MM.1S (cell line): Measurements from ENCODE around the gene COL18A1.

ENCODE experiments used
- DNase-seq: peaks from one replicate; pipeline ENCODE4 v3.0.0-alpha.2; 2015
- H2AFZ ChIP-seq: fragments of 300-600 bp; sonication (generic); 2 replicates; pipeline ENCODE4 v1.6.0; 2016; ENCODE audit warnings: antibody characterized with exemption, low read length
- H3F3A ChIP-seq: fragments of 300-600 bp; sonication (generic); 2 replicates; pipeline ENCODE4 v1.6.1; 2016; ENCODE audit warnings: mild to moderate bottlenecking, antibody characterized with exemption, low read length, moderate library complexity, mixed read lengths; ENCODE audit not compliant: insufficient read depth
- H3K27ac ChIP-seq: fragments of 300-600 bp; sonication (generic); 2 replicates; pipeline ENCODE4 v1.5.1; 2016; ENCODE audit warnings: mild to moderate bottlenecking, low read length
- H3K27me3 ChIP-seq: fragments of 300-600 bp; sonication (generic); replicated peaks from 2 replicates; pipeline ENCODE4 v1.6.0; 2016; ENCODE audit warnings: low read length; ENCODE audit not compliant: insufficient read depth
- H3K36me3 ChIP-seq: fragments of 300-600 bp; sonication (generic); replicated peaks from 2 replicates; pipeline ENCODE4 v1.6.1; 2016; ENCODE audit warnings: mild to moderate bottlenecking, low read length, mixed read lengths; ENCODE audit not compliant: insufficient read depth
- H3K4me1 ChIP-seq: fragments of 300-600 bp; sonication (generic); 2 replicates; pipeline ENCODE4 v1.6.1; 2016; ENCODE audit warnings: low read length, mixed read lengths
- H3K4me2 ChIP-seq: fragments of 300-600 bp; sonication (generic); 2 replicates; pipeline ENCODE4 v1.6.0; 2016; ENCODE audit warnings: low read depth, low read length
- H3K4me3 ChIP-seq: fragments of 300-600 bp; sonication (generic); 2 replicates; pipeline ENCODE4 v1.5.1; 2016; ENCODE audit warnings: low read length, mixed read lengths
- H3K79me2 ChIP-seq: fragments of 300-600 bp; sonication (generic); 2 replicates; pipeline ENCODE4 v1.6.1; 2016; ENCODE audit warnings: mixed run types, low read length, mixed read lengths
- H3K9ac ChIP-seq: fragments of 300-600 bp; sonication (generic); 2 replicates; pipeline ENCODE4 v1.6.1; 2016; ENCODE audit warnings: low read length, mixed read lengths
- H3K9me2 ChIP-seq: fragments of 300-600 bp; sonication (generic); replicated peaks from 2 replicates; pipeline ENCODE4 v1.6.1; 2016; ENCODE audit warnings: mild to moderate bottlenecking, low read length, mixed read lengths; ENCODE audit not compliant: insufficient read depth
- H3K9me3 ChIP-seq: fragments of 300-600 bp; sonication (generic); replicated peaks from 2 replicates; pipeline ENCODE4 v1.6.1; 2016; ENCODE audit warnings: mild to moderate bottlenecking, low read length, mixed read lengths; ENCODE audit not compliant: insufficient read depth
- H4K20me1 ChIP-seq: fragments of 300-600 bp; sonication (generic); 2 replicates; pipeline ENCODE4 v1.6.1; 2016; ENCODE audit warnings: mild to moderate bottlenecking, low read length, moderate library complexity, mixed read lengths; ENCODE audit not compliant: insufficient read depth
- CTCF ChIP-seq: fragments of 300-600 bp; sonication (generic); IDR thresholded peaks from 2 replicates; pipeline ENCODE4 v1.5.1; 2016; ENCODE audit warnings: antibody characterized with exemption, low read length, mixed read lengths
- EZH2 ChIP-seq: fragments of 300-600 bp; sonication (generic); optimal IDR thresholded peaks from 2 replicates; pipeline ENCODE3; 2017; ENCODE audit warnings: low read depth, mild to moderate bottlenecking, antibody characterized with exemption, low read length, mixed read lengths
- EZH2phosphoT487 ChIP-seq: fragments of 300-600 bp; sonication (generic); IDR thresholded peaks from 2 replicates; pipeline ENCODE4 v1.6.1; 2018; ENCODE audit warnings: antibody characterized with exemption, low read length

COL18A1 gene

GRCh38 chr21:45491623-45492022 lies 86.7 kb downstream of the COL18A1 start:
- Histone ChIP-seq H3K27ac (no peak overlapping the region), H4K20me1 (no peaks in the 10 kb centered on the region), H3K9me2 (no peaks in the 10 kb centered on the region), H3K4me1 (no peaks in the 10 kb centered on the region), H3K4me2 (no peak overlapping the region), H3K79me2 (no peaks in the 10 kb centered on the region), H3K9me3 (no peaks in the 10 kb centered on the region), H3F3A (no peaks in the 10 kb centered on the region), H3K36me3 (no peaks in the 10 kb centered on the region), H3K4me3 (no peak overlapping the region), H2AFZ (no peak overlapping the region), H3K27me3 (peaks cover 95% of the 10 kb centered on the region), H3K9ac (no peak overlapping the region)
- no peak for TF ChIP-seq EZH2
- no peak for TF ChIP-seq CTCF
- TF ChIP-seq EZH2phosphoT487 = no peak
- no peak for DNase-seq

GRCh38 chr21:45492765-45493164 lies 87.8 kb downstream of the COL18A1 start:
- Histone ChIP-seq H3K36me3 (no peaks in the 10 kb centered on the region), H3F3A (no peaks in the 10 kb centered on the region), H3K4me2 (no peak overlapping the region), H4K20me1 (no peaks in the 10 kb centered on the region), H3K79me2 (no peaks in the 10 kb centered on the region), H3K4me1 (no peaks in the 10 kb centered on the region), H3K27me3 (peaks cover 95% of the 10 kb centered on the region), H3K9me2 (no peaks in the 10 kb centered on the region), H2AFZ (no peak overlapping the region), H3K9ac (no peak overlapping the region), H3K4me3 (no peak overlapping the region), H3K9me3 (no peaks in the 10 kb centered on the region), H3K27ac (no peak overlapping the region)
- DNase-seq = no peak
- TF ChIP-seq EZH2 (no peak), CTCF (no peak), EZH2phosphoT487 (no peak)

GRCh38 chr21:45493401-45494001 lies 88.5 kb downstream of the COL18A1 start:
- Histone ChIP-seq H3K79me2 (no peaks in the 10 kb centered on the region), H3K36me3 (no peaks in the 10 kb centered on the region), H2AFZ (no peak overlapping the region), H3K27me3 (peaks cover 95% of the 10 kb centered on the region), H3K4me1 (no peaks in the 10 kb centered on the region), H3K27ac (no peak overlapping the region), H4K20me1 (no peaks in the 10 kb centered on the region), H3K9ac (no peak overlapping the region), H3K4me2 (no peak overlapping the region), H3K9me2 (no peaks in the 10 kb centered on the region), H3K9me3 (no peaks in the 10 kb centered on the region), H3F3A (no peaks in the 10 kb centered on the region), H3K4me3 (no peak overlapping the region)
- DNase-seq = no peak
- TF ChIP-seq CTCF (no peak), EZH2 (no peak), EZH2phosphoT487 (no peak)
